AG10803 (cell line): ENCODE data around the gene HP1BP3.
"Not testable (repeated sequence)": the region's sequence is repeated elsewhere in the genome, so short reads cannot be mapped to it uniquely, and the experiment has no call there.

ENCODE experiments used
- DNase-seq: peaks from one replicate; pipeline ENCODE4 v3.0.0; 2010; ENCODE audit warnings: low read depth
- H3K4me3 ChIP-seq: 2 replicates; pipeline ENCODE4 v1.5.1; 2011; ENCODE audit warnings: mild to moderate bottlenecking, low read length, control low read depth
- CTCF ChIP-seq: conservative IDR thresholded peaks from 2 replicates; pipeline ENCODE4 v1.5.1; 2011; ENCODE audit warnings: mild to moderate bottlenecking, low read length, control low read depth, inconsistent platforms

HP1BP3 gene

GRCh38 chr1:20723537-20724363, 63.4 kb downstream of the HP1BP3 start:
- no peak overlapping the region for H3K4me3 ChIP-seq
- no peak for DNase-seq
- TF ChIP-seq CTCF = no peak

GRCh38 chr1:20723159-20723536, 64.0 kb downstream of the HP1BP3 start:
- no peak for TF ChIP-seq CTCF
- no peak overlapping the region for H3K4me3 ChIP-seq
- DNase-seq = no peak

DNA sequence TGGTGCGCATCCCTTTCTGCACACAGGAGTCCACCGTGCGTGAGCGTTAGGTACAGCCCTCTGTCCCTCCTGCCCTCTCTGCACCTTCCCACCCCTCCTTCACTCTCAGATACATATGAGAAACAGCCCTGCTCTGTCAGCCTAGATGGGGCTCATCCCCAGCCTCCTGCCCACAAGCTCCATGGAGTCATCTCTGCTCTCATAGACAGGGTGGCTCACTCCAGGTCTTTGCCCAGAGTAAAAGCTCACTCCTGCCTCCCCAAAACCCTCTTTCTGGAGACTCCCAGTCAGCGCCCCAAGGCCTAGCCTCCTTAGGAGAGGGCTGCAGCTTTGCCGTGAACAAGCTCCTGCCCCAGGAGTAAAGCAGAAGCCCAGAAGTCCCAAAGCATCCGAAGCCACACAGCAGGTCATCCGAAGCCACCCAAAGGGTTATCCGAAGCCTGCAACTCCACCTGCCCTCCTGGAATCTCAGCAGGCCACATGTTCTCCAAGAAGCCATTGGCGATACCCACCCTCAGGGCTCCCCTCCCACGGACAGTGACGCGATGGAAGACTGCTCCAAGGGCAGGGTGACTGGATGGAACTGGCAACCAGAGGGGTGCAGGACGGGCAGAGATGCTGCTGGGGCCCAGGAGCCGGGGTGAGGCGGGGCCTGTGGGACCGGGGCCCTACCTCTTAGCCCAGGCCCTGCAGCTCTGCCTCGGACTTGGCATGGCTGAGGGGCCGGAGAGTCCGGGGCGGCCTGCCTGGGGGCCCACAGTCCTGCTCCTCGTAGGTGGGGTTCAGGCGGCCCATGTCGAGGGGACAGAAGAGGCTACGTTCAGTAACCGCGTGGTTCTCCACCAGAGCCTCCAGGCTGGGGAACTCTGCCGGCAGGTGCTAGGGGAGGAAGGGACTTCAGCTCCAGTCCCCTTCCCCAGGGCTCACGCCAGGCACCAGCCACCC, 65.7 kb downstream of the HP1BP3 start:
- H3K4me3 ChIP-seq = no peak overlapping the region
- no peak for DNase-seq
- TF ChIP-seq CTCF = no peak

DNA sequence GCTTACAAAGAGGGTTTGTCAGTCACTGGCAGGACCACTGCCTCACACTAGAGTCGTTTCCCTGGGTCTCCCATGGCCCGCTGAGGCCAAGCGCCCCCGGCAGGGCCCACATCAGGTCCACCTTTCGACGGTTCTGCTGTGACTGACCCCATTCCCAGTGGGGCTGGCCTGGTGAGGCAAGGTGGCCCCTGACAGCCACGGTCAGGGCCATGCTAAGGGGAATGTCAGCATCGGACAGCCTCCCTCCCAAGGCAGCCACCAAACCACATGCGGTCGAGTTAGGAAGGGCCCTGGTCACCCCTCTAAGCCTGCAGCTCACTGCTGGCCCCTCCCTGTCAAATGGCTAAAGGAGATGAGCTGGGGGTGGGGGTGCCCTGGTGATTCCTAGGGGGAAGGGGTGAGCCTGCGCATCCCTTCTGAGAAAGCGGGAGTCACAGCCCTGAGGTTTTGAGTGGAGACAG, 66.4 kb downstream of the HP1BP3 start:
- DNase-seq = no peak
- H3K4me3 ChIP-seq = no peak overlapping the region
- TF ChIP-seq CTCF = no peak

GRCh38 chr1:20719871-20720620, 67.1 kb downstream of the HP1BP3 start:
- TF ChIP-seq CTCF = no peak
- no peak for DNase-seq
- no peak overlapping the region for H3K4me3 ChIP-seq

- no peak for TF ChIP-seq CTCF
- H3K4me3 ChIP-seq = no peak overlapping the region
- DNase-seq = no peak
These were observed 67.8 kb downstream of the HP1BP3 start for GRCh38 chr1:20719261-20719660.

DNA sequence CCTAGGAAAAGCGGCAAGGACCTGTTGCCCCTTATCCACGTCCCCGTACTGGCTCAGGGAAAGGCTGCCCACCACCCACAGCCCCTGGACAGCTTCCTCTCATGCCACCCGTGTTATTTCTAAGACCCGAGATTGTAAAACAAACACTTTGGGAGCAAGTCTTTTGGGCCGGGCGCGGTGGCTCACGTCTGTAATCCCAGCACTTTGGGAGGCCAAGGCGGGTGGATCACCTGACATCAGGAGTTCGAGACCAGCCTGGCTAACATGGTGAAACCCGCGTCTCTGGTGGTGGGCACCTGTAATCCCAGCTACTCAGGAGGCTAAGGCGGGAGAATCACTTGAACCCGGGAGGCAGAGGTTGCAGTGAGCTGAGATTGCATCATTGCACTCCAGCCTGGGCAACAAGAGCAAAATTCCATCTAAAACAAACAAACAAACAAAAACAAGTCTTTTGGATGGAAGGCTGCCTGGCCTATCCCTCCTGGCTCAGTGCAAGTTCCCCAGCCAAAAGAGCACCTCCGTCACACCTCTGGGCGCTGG, 68.7 kb downstream of the HP1BP3 start:
- DNase-seq, H3K4me3 ChIP-seq: not testable (repeated sequence)
